ENCODE results near the gene GREM2. TPM values are rescaled to one million over a fixed set of nuclear protein-coding genes. Genes with fewer than 3 reads are reported as not detected.

GREM2 gene
- total RNA-seq, 1 donor from 2014 or later = not detected

- DNase-seq (ENCODE audit: low spot score) = no peak
- intact Hi-C loops (cut with DNase I) = no loop called here
These were observed 40.2 kb downstream of the GREM2 start for GRCh38 chr1:240571782-240572181.

DNA sequence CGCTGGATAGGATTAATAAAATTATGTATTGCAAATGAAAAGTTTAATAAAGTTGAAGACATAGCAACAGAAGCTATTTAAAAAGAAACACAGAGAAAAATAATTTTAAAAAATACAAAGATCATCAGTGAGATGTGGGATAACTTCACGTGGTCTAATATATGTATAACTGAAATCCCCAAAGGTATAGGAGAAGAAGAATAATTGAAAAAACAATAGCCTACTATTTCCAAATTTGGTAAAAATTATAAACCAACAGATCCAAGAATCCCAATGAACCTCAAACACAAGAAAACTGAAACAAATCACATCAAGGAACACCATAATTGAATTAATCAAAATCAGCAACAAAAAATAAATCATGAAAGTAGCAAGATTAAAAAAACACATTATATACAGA is 44.9 kb downstream of the GREM2 start:
- no peak for DNase-seq (ENCODE audit: low spot score)
- intact Hi-C loops (cut with DNase I) = no loop called here

GRCh38 chr1:240562779-240563178 is 49.2 kb downstream of the GREM2 start:
- no peak for DNase-seq (ENCODE audit: low spot score)
- intact Hi-C loops (cut with DNase I) = no loop called here

GRCh38 chr1:240562111-240562590 is 49.8 kb downstream of the GREM2 start:
- DNase-seq (ENCODE audit: low spot score) = no peak
- intact Hi-C loops (cut with DNase I) = no loop called here

DNA sequence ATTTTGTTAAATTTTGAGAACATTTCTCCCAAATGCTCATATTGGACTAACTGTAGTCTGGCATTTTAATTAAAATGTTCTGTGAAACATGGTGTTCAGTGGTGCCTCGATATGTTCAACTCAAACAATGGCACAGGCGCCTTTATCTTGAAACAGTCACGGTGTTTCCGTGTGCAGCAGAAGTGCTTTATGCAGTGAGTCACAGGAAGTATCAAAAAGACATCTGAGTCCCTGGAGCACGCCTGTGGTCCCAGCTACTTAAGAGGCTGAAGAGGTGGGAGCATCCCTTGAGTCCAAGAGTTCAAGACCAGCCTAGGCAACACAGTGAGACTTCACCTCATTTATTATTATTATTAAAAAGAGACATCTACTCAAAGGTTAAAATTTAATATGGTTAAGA is 52.2 kb downstream of the GREM2 start:
- intact Hi-C loops (cut with DNase I) = no loop called here
- no peak for DNase-seq (ENCODE audit: low spot score)

- DNase-seq (ENCODE audit: low spot score) = no peak
- intact Hi-C loops (cut with DNase I) = no loop called here
These were observed 56.4 kb downstream of the GREM2 start for GRCh38 chr1:240555524-240555923.

DNA sequence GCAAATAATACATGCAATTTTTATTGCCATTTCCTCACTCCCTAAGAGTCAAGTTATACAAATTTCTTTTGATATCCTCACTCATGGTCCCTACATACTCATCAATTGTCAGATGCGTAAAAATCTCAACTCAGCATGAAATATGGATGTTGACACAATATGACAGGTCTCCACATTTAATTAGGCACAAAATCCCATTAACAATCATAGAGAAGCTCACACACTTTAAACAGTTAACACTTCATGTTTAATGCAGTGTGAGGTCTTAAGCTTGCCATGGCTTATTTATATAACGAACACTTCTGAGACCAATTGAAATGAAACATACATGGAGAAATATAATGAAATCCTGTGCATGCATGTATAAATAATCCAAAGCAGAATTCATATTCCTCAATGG is 58.6 kb downstream of the GREM2 start:
- intact Hi-C loops (cut with DNase I) = no loop called here

GRCh38 chr1:240539769-240540414 is 72.1 kb downstream of the GREM2 start:
- intact Hi-C loops (cut with DNase I) = no loop called here
- DNase-seq (ENCODE audit: low spot score) = no peak

More for the DNA sequence above, 58.6 kb downstream of the GREM2 start:
- DNase-seq (ENCODE audit: low spot score) = no peak

DNA sequence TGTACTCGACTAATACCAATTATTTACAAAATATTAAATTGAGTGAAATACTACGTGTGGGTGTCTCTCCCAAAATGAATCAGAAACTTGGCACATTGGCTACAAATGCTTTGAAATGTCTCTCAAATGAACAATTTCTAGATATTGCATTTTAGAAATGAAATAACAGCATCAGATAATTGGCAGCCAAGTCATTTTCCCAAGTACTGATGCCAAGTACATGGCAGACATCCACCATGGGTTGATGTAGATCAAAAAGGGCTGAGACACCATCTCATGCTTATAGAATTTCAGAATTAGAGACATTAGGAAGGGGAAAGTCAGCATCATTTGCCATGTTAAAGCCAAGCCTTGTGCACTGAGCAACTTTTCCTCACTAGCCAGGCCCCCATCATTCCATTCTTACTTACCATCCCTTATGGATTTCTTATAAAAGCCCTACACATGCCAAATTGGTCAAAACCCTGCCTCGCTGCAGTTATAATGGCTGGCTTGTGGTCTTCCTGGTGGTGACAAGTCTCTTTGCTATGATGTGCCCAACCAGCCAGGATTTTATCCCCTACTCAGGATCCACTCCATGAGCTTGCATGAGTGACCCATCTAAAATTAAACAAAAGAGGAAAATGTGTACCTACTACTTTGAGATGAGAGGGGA is 73.1 kb downstream of the GREM2 start:
- intact Hi-C loops (cut with DNase I) = no loop called here

GRCh38 chr1:240533154-240533780 is 78.7 kb downstream of the GREM2 start:
- intact Hi-C loops (cut with DNase I) = no loop called here

More for the DNA sequence above, 73.1 kb downstream of the GREM2 start:
- no peak for DNase-seq (ENCODE audit: low spot score)

DNA sequence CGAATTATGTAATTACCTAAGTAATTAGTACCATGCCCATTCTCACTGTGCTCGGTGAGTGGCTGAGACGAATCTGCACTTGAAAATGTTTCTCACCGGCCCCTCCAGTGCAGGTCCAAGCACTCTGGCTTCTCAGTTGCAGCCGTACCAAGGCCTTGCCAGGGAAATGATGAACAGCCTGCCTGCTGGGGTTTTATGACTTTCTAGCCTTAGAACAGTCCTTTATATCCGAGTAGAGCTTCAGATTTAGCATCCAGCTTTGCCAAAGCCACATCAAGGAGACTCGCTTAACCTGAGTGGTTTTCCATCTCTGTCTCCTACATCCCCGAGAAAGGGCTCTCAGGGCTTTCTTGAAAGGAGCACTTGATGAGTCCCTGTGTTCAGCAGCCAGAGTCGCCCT is 83.4 kb downstream of the GREM2 start:
- intact Hi-C loops (cut with DNase I) = no loop called here
- DNase-seq (ENCODE audit: low spot score) = no peak

More at GRCh38 chr1:240533154-240533780, 78.7 kb downstream of the GREM2 start:
- DNase-seq (ENCODE audit: low spot score) = no peak

DNA sequence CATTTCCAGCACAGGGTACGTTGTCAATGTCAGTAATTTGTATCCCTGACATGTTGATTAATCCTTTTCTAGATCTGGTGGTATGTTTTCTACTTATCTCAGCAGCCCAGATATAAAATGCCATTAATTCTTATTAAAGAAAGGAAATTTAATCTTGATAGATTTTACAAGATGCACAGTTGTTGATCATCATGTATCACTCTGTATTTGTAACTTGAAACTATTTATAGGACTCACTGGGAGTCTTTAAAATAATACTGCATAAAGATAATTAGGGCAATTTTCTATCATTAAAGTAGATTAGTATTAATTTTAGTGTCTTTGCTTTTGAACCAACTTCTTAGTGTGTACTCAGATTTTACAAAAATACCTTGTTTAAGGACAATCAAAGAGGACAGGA is 84.9 kb downstream of the GREM2 start:
- DNase-seq (ENCODE audit: low spot score) = no peak
- intact Hi-C loops (cut with DNase I) = no loop called here

GRCh38 chr1:240526312-240526711 is 85.6 kb downstream of the GREM2 start:
- intact Hi-C loops (cut with DNase I) = no loop called here
- DNase-seq (ENCODE audit: low spot score) = no peak

DNA sequence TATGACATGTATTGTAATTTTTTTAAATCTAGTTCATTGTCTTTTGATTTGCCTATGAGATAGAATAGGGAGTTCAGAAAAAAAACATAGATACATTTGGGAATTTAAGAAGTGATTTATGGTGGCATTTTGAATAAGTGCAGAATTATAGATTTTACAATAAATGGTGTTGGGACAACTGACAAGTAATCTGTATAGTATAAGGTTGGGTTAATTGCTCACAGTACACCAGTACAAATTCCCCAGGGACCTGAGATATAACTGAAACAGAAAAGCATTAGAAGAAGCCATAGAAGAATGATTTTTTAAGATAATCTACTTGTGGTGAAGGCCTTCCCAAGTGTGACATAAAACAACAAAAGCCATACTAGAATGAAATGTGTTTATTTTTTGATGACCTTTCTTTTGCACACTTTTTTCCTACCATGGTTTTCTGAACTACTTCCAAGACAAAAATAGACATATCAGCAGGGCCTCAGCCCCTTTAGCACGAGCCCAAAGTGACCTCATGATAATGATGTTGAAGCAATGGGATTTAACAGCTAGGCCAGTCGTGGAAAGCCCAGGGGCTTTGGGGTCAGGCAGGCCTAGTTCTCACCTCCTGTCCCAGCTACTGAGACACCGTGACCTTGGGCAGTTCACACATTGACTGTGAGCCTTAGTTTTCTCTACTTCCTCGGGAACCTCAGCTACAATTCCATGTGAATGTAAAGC is 87.4 kb downstream of the GREM2 start:
- no peak for DNase-seq (ENCODE audit: low spot score)
- intact Hi-C loops (cut with DNase I) = no loop called here

DNA sequence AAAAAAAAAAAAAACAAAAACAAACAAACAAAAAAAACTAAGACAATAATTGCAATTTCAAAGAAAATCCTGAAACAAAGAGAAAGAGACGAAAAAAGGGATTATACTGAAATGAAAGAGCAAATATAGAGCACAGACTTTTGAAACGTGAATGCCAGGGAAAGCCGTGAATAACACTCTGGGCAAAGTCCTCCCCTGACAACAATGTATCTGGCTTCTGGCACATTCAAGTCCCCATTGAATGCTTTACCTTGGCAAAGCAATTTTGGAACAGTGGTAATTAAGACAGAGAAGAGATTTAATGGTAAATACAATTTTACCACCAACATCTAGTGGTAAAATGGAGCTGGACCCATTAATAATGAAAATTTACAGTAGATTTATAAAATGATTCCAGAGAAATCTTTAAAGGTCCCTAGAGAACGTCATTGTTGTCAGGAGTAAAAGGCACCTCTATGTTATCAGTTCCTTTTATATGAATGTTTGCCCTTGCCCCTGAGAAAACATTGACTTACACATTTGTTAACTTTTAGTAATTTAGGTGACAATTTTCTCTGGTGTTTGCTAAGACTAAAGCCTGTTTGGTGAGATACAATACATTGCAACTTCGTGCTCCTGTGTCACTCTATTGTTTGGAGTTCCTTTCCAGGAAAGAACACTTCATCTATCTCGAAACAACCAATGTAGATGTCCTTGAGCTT is 89.7 kb downstream of the GREM2 start:
- DNase-seq (ENCODE audit: low spot score) = no peak
- intact Hi-C loops (cut with DNase I) = no loop called here

GRCh38 chr1:240517891-240518290 is 94.1 kb downstream of the GREM2 start:
- DNase-seq (ENCODE audit: low spot score) = no peak
- intact Hi-C loops (cut with DNase I) = no loop called here

GRCh38 chr1:240516069-240516468 is 95.9 kb downstream of the GREM2 start:
- DNase-seq (ENCODE audit: low spot score) = no peak
- intact Hi-C loops (cut with DNase I) = no loop called here

DNA sequence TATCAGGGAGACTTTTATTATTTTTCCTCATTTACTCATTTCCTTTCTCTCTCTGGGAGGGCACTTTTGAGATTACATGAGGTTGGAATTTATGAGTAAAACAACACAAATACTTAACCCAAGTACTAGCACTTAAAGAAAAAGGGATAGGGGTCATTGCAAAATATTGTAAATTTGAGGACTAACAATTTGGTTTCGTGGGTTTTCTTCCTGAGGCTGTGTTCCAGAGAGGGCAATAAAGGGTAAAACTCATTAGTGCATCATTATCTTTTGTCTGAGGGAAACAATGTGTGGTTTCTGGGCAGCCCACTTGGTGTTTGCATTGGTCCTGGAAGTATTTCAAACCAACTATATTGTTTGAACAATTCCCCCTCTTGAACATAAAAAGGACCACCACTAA is 96.5 kb downstream of the GREM2 start:
- DNase-seq (ENCODE audit: low spot score) = no peak
- intact Hi-C loops (cut with DNase I) = no loop called here

DNA sequence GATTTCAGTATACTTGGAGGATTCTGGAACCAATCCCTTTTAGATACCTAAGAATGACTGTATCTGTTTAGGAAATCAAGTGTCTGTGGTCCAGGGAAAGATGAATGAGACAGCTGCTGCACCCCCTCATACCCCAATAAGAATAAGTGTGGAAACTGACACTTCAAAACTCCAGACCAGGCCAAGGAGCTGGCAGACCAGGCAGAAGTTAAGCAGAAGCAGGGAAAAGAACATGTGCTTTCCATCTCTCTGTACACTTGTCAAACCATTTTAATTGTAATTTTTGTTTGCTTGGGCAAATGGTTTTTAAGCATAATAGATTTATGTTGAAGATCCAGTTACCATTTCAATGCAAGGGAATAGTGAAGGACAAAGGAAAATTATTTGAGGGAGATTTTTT is 100.2 kb downstream of the GREM2 start:
- intact Hi-C loops (cut with DNase I) = no loop called here
- no peak for DNase-seq (ENCODE audit: low spot score)

DNA sequence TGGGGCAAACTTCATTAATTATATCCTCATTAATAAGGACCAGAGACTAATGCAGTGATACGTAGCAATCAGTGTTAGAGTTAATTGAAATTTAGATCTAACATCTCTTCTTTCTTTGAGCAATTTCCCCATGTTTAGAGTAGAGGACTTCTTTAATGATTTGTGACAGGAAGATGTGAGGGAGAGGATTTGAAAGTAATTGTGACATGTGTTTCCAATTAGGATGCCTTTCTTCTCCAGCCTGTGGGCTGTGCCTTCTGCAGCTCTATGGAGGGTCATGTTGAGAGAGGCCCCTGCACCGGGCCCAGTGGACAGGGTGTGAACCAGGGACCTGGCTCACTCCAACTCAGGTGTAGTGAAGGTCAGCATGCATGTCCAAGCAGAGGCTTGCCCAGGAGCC is 103.0 kb downstream of the GREM2 start:
- DNase-seq (ENCODE audit: low spot score) = no peak

More for the DNA sequence above, 103.0 kb downstream of the GREM2 start:
- intact Hi-C loops (cut with DNase I) = no loop called here

Measured in cardiac septum (tissue), 1 donor.